H1 (cell line): ENCODE measurements around the gene USP53. TPM values are rescaled to one million over a fixed set of nuclear protein-coding genes. Genes with fewer than 3 reads are reported as not detected.

Experiments used
- CTCF ChIA-PET: fragments of 300-600 bp; sonication (Branson Sonifier 250); formaldehyde crosslinking; loops from one replicate; lab custom pipeline; 2021; ENCODE audit not compliant: partially characterized antibody; lab: Charles Lee
- POLR2A ChIA-PET: fragments of 300-600 bp; sonication (Branson Sonifier 250); formaldehyde crosslinking; loops from one replicate; lab custom pipeline; 2021; ENCODE audit warnings: inconsistent platforms; ENCODE audit not compliant: partially characterized antibody; lab: Charles Lee
- DNase-seq, 2 experiments: peaks; one replicate each; pipeline versions ENCODE4 v3.0.0 to v3.0.0-alpha.2; 2010 to 2022; ENCODE audit warnings: low spot score in 2 of 2, low read depth in 1 of 2, mixed read lengths in 1 of 2
- FAIRE-seq: peaks from 2 replicates; lab custom pipeline; 2011; peaks lifted over from hg19 to GRCh38; lab: Jason Lieb, UNC
- H2AFZ ChIP-seq: 2 replicates; pipeline ENCODE4 v1.8.1; 2012; ENCODE audit warnings: low read length, inconsistent platforms
- H2AK5ac ChIP-seq: 2 replicates; pipeline ENCODE4 v1.6.1; 2013; ENCODE audit warnings: low read depth, low read length
- H2BK120ac ChIP-seq: replicated peaks from 2 replicates; pipeline ENCODE3; 2013; ENCODE audit warnings: low read depth, low read length, inconsistent platforms
- H2BK12ac ChIP-seq: 2 replicates; pipeline ENCODE4 v1.6.1; 2013; ENCODE audit warnings: low read depth, low read length
- H2BK15ac ChIP-seq: 2 replicates; pipeline ENCODE4 v1.6.1; 2013; ENCODE audit warnings: low read length
- H2BK20ac ChIP-seq: 2 replicates; pipeline ENCODE4 v1.6.1; 2013; ENCODE audit warnings: low read length
- H2BK5ac ChIP-seq: 2 replicates; pipeline ENCODE4 v1.6.1; 2013; ENCODE audit warnings: low read depth, low read length
- H3K14ac ChIP-seq: 2 replicates; pipeline ENCODE4 v1.6.1; 2013; ENCODE audit warnings: inconsistent platforms; ENCODE audit not compliant: insufficient read length
- H3K18ac ChIP-seq: 2 replicates; pipeline ENCODE4 v1.6.1; 2013; ENCODE audit warnings: low read length; ENCODE audit errors: extremely low read depth
- H3K23ac ChIP-seq: 2 replicates; pipeline ENCODE4 v1.6.1; 2013; ENCODE audit warnings: inconsistent platforms; ENCODE audit not compliant: insufficient read length
- H3K23me2 ChIP-seq: 2 replicates; pipeline ENCODE4 v1.6.1; 2013; ENCODE audit warnings: low read depth, low read length
- H3K27ac ChIP-seq: 2 replicates; pipeline ENCODE4 v1.6.1; 2011; ENCODE audit warnings: low read depth, low read length, inconsistent platforms
- H3K27me3 ChIP-seq, 4 experiments: replicated peaks in 1 of 4; 1 replicate in 1 of 4; 2 replicates in 3 of 4; pipeline versions ENCODE4 v1.6.1 to v1.8.1; 2011 to 2013; ENCODE audit warnings: low read length in 3 of 4, mild to moderate bottlenecking in 3 of 4, inconsistent platforms in 2 of 4, mixed read lengths in 2 of 4, moderate library complexity in 1 of 4; ENCODE audit not compliant: control insufficient read depth in 3 of 4, insufficient read depth in 3 of 4; ENCODE audit errors: extremely low read depth in 1 of 4
- H3K36me3 ChIP-seq, 4 experiments: 2 replicates each; pipeline versions ENCODE4 v1.6.1 to v1.8.1; 2011 to 2013; ENCODE audit warnings: mild to moderate bottlenecking in 4 of 4, low read length in 3 of 4, moderate library complexity in 2 of 4, control low read depth in 1 of 4, inconsistent platforms in 1 of 4; ENCODE audit not compliant: insufficient read depth in 4 of 4, control insufficient read depth in 2 of 4
- H3K4ac ChIP-seq: replicated peaks from 2 replicates; pipeline ENCODE3; 2013; ENCODE audit warnings: low read length, low read depth, mixed read lengths, inconsistent platforms; ENCODE audit not compliant: insufficient read length
- H3K4me1 ChIP-seq, 4 experiments: replicated peaks in 1 of 4; 1 replicate in 1 of 4; 2 replicates in 3 of 4; pipeline versions ENCODE4 v1.6.1 to v1.8.1; 2011 to 2013; ENCODE audit warnings: low read length in 3 of 4, inconsistent platforms in 2 of 4, mixed read lengths in 1 of 4; ENCODE audit not compliant: insufficient read depth in 4 of 4, control insufficient read depth in 3 of 4
- H3K4me2 ChIP-seq, 2 experiments: 2 replicates each; pipeline versions ENCODE4 v1.6.1 to v1.8.1; 2011 to 2013; ENCODE audit warnings: low read depth in 2 of 2, low read length in 2 of 2, control low read depth in 1 of 2, inconsistent platforms in 1 of 2, mild to moderate bottlenecking in 1 of 2; ENCODE audit not compliant: insufficient read depth in 1 of 2
- H3K4me3 ChIP-seq, 4 experiments: fragments of 200-600, 300-600 bp in 1 of 4; sonication (generic), shearing (Covaris generic), sonication (Bioruptor Twin) in 1 of 4; 2 replicates each; pipeline versions ENCODE4 v1.5.1 to v1.8.1; 2011 to 2016; ENCODE audit warnings: low read length in 4 of 4, low read depth in 3 of 4, control low read depth in 2 of 4, inconsistent platforms in 2 of 4, mild to moderate bottlenecking in 2 of 4, mixed read lengths in 1 of 4, moderate library complexity in 1 of 4; ENCODE audit not compliant: insufficient read depth in 2 of 4; ENCODE audit errors: extremely low read depth in 1 of 4
- H3K56ac ChIP-seq: replicated peaks from 2 replicates; pipeline ENCODE3; 2013; ENCODE audit warnings: low read depth, mild to moderate bottlenecking, mixed read lengths, low read length, inconsistent platforms; ENCODE audit not compliant: insufficient read length
- H3K79me1 ChIP-seq: 2 replicates; pipeline ENCODE4 v1.6.1; 2013; ENCODE audit warnings: low read depth, low read length, control low read depth
- H3K79me2 ChIP-seq, 2 experiments: 2 replicates each; pipeline versions ENCODE4 v1.6.1 to v1.8.1; 2012 to 2013; ENCODE audit warnings: low read length in 2 of 2, mild to moderate bottlenecking in 2 of 2, inconsistent platforms in 1 of 2; ENCODE audit not compliant: insufficient read depth in 2 of 2, control insufficient read depth in 1 of 2
- H3K9ac ChIP-seq, 4 experiments: replicated peaks in 1 of 4; 1 replicate in 1 of 4; 2 replicates in 3 of 4; pipeline versions ENCODE4 v1.6.1 to v1.8.1; 2011 to 2013; ENCODE audit warnings: low read depth in 3 of 4, low read length in 3 of 4, control low read depth in 2 of 4, mild to moderate bottlenecking in 2 of 4, moderate library complexity in 2 of 4, inconsistent platforms in 1 of 4; ENCODE audit errors: extremely low read depth in 1 of 4
- H3K9me3 ChIP-seq, 2 experiments: 2 replicates each; pipeline versions ENCODE4 v1.6.1 to v1.8.1; 2012 to 2013; ENCODE audit warnings: mild to moderate bottlenecking in 2 of 2, moderate library complexity in 2 of 2, control low read depth in 1 of 2, inconsistent platforms in 1 of 2, low read depth in 1 of 2, low read length in 1 of 2, mixed read lengths in 1 of 2; ENCODE audit not compliant: insufficient read depth in 2 of 2
- H4K20me1 ChIP-seq, 2 experiments: replicated peaks in 1 of 2; 2 replicates each; pipeline versions ENCODE3 to v1.8.1; 2011 to 2013; ENCODE audit warnings: inconsistent platforms in 2 of 2, low read length in 2 of 2, mild to moderate bottlenecking in 1 of 2; ENCODE audit not compliant: insufficient read depth in 2 of 2, control insufficient read depth in 1 of 2
- H4K5ac ChIP-seq: 2 replicates; pipeline ENCODE4 v1.6.1; 2013; ENCODE audit warnings: low read length, low read depth, mixed read lengths, inconsistent platforms; ENCODE audit not compliant: insufficient read length
- H4K8ac ChIP-seq: 2 replicates; pipeline ENCODE4 v1.8.0; 2013; ENCODE audit warnings: mild to moderate bottlenecking, moderate library complexity, low read length, inconsistent platforms; ENCODE audit not compliant: insufficient read depth; ENCODE audit errors: extremely low read depth
- H4K91ac ChIP-seq: replicated peaks from 2 replicates; pipeline ENCODE3; 2013; ENCODE audit warnings: low read length, mixed read lengths, inconsistent platforms; ENCODE audit not compliant: insufficient read length
- BCL11A ChIP-seq, 2 experiments: IDR thresholded peaks; one replicate each; pipeline ENCODE4 v1.6.1; 2011; ENCODE audit warnings: low read depth in 2 of 2, low read length in 2 of 2, mild to moderate bottlenecking in 2 of 2
- CREB1 ChIP-seq: IDR thresholded peaks from 2 replicates; pipeline ENCODE4 v1.6.1; 2012; ENCODE audit warnings: inconsistent platforms
- CTBP2 ChIP-seq: IDR thresholded peaks from 2 replicates; pipeline ENCODE4 v1.7.0; 2011; ENCODE audit warnings: borderline replicate concordance, mild to moderate bottlenecking, moderate library complexity, mixed read lengths, low read length; ENCODE audit not compliant: insufficient read depth, insufficient read length
- GTF2F1 ChIP-seq: IDR thresholded peaks from 2 replicates; pipeline ENCODE4 v1.6.1; 2012; ENCODE audit warnings: low read depth, low read length, improper control_type of control experiment, borderline replicate concordance
- HDAC6 ChIP-seq: IDR thresholded peaks from one replicate; pipeline ENCODE4 v1.7.1; 2012; ENCODE audit warnings: low read depth, mild to moderate bottlenecking, inconsistent platforms, low read length, moderate library complexity
- MAFK ChIP-seq: IDR thresholded peaks from 2 replicates; pipeline ENCODE4 v1.6.1; 2012; ENCODE audit warnings: low read depth, mild to moderate bottlenecking, improper control_type of control experiment, low read length
- NRF1 ChIP-seq: IDR thresholded peaks from 2 replicates; pipeline ENCODE4 v1.6.1; 2011; ENCODE audit warnings: mild to moderate bottlenecking, low read depth, low read length, improper control_type of control experiment
- RFX5 ChIP-seq: IDR thresholded peaks from 2 replicates; pipeline ENCODE4 v1.6.1; 2011; ENCODE audit warnings: low read depth, low read length, improper control_type of control experiment, borderline replicate concordance
- SAP30 ChIP-seq: fragments of 300-600 bp; sonication (generic); IDR thresholded peaks from 2 replicates; pipeline ENCODE4 v1.7.1; 2012; ENCODE audit warnings: low read length, moderate library complexity, mild to moderate bottlenecking, inconsistent platforms; ENCODE audit not compliant: insufficient read depth, insufficient replicate concordance
- SIRT6 ChIP-seq: IDR thresholded peaks from one replicate; pipeline ENCODE4 v1.7.1; 2012; ENCODE audit warnings: low read length, inconsistent platforms
- SIX5 ChIP-seq: IDR thresholded peaks from 2 replicates; pipeline ENCODE4 v1.6.1; 2011; ENCODE audit warnings: mild to moderate bottlenecking, low read depth, low read length
- SP1 ChIP-seq: IDR thresholded peaks from 2 replicates; pipeline ENCODE4 v1.6.1; 2011; ENCODE audit warnings: low read depth, low read length
- SP4 ChIP-seq: IDR thresholded peaks from 2 replicates; pipeline ENCODE4 v1.6.1; 2012; ENCODE audit warnings: low read length, inconsistent platforms
- SUZ12 ChIP-seq: fragments of 200-600 bp; sonication (generic); IDR thresholded peaks from 2 replicates; pipeline ENCODE4 v1.6.1; 2012; ENCODE audit warnings: mild to moderate bottlenecking, inconsistent platforms, low read length, moderate library complexity, mixed read lengths
- USF2 ChIP-seq: IDR thresholded peaks from 2 replicates; pipeline ENCODE4 v1.6.1; 2011; ENCODE audit warnings: low read length, improper control_type of control experiment
- WGBS, 2 experiments: shearing (Covaris generic) in 1 of 2; methylation state at CpG; one replicate each; pipeline versions ENCODE4 v1.1.6 to v1.1.7; 2013 to 2015; ENCODE audit warnings: low lambda C conversion rate in 2 of 2, mixed read lengths in 2 of 2, inconsistent platforms in 1 of 2, low coverage in 1 of 2, missing lambda C conversion rate in 1 of 2; ENCODE audit not compliant: insufficient replicate concordance in 2 of 2, insufficient coverage in 1 of 2, insufficient read length in 1 of 2; ENCODE audit errors: extremely low coverage in 1 of 2, missing lambda C conversion rate in 1 of 2; 5-methylcytosine and 5-hydroxymethylcytosine counted together
- polyA plus RNA-seq, 7 experiments: library from polyadenylated mRNA; depleted of rRNA in 3 of 7; stranded (reverse) in 5 of 7; unstranded in 2 of 7; fragments of >200 nt in 5 of 7; fragments of 200-250 nt in 2 of 7; gene quantifications; 1 replicate in 5 of 7; 2 replicates in 1 of 7; 4 replicates in 1 of 7; pipeline versions ENCODE4 v1.2.1 to v1.2.3, GENCODE V29; 2011 to 2013; ENCODE audit warnings: missing spikeins in 2 of 7, mixed read lengths in 2 of 7
- total RNA-seq: library from RNA; stranded (reverse); fragmentation: NEBNext Ultra II Directional; extraction: Animal tissue kit (Norgen Biotek cat#: 25700); gene quantifications from 2 replicates; pipeline ENCODE4 v1.2.1, GENCODE V29; 2021

The USP53 gene
- total and polyA plus RNA-seq, 2 of the 8 experiments (the other 6 are each of a cell fraction or from before 2014, with no cell fraction given): 2.9 to 14.9 TPM

GRCh38 chr4:119207051-119207450 lies 5.5 kb upstream of the USP53 start:
- 85% methylated on average over 1 of the region's 1 CpG; no CpG with 5 or more reads in 1 of the 2 experiments for WGBS, 2 experiments
- Histone ChIP-seq H3K4ac (no peak overlapping the region), H3K4me3 (no peak overlapping the region), H3K23ac (no peak overlapping the region), H2AK5ac (no peak overlapping the region), H2BK15ac (no peak overlapping the region), H3K4me1 (peaks cover 0 to 2% (median 0%) of the 10 kb centered on the region in 4 experiments; a peak in 2 of 7 replicates), H3K27ac (no peak overlapping the region), H2BK12ac (no peak overlapping the region), H4K91ac (no peak overlapping the region), H3K9ac (no peak overlapping the region), H3K18ac (no peak overlapping the region), H3K79me1 (no peaks in the 10 kb centered on the region), H4K20me1 (no peaks in the 10 kb centered on the region), H3K36me3 (no peaks in the 10 kb centered on the region), H2BK120ac (no peak overlapping the region), H4K5ac (no peak overlapping the region), H3K4me2 (no peak overlapping the region), H2BK20ac (no peak overlapping the region), H3K9me3 (no peaks in the 10 kb centered on the region), H2BK5ac (no peak overlapping the region), H3K56ac (no peak overlapping the region), H3K79me2 (no peaks in the 10 kb centered on the region), H3K14ac (no peak overlapping the region), H3K27me3 (no peaks in the 10 kb centered on the region), H3K23me2 (peaks cover 2% of the 10 kb centered on the region), H4K8ac (no peak overlapping the region), H2AFZ (no peak overlapping the region)
- DNase-seq (no peak), FAIRE-seq (no peak)
- ChIA-PET CTCF (no interaction called here), POLR2A (no interaction called here)
- no peak for TF ChIP-seq CTBP2
- no peak for TF ChIP-seq NRF1
- TF ChIP-seq SIX5: no peak
- TF ChIP-seq HDAC6: no peak
- TF ChIP-seq BCL11A (IDR thresholded peaks at IDR 0.05; ENCODE audit: low read depth in 2 of 2, low read length in 2 of 2): no peak
- no peak for TF ChIP-seq SP1
- no peak for TF ChIP-seq SAP30
- no peak for TF ChIP-seq SP4
- TF ChIP-seq MAFK: no peak
- no peak for TF ChIP-seq CREB1
- no peak for TF ChIP-seq SUZ12
- no peak for TF ChIP-seq SIRT6
- TF ChIP-seq USF2: no peak
- TF ChIP-seq RFX5: no peak
- TF ChIP-seq GTF2F1: no peak
